Rectal smooth muscle tissue (tissue), 1 donor: ENCODE measurements around the gene TRIP6.

Experiments
- H3K27ac ChIP-seq: one replicate; pipeline ENCODE4 v1.7.0; 2013; ENCODE audit warnings: low read depth, low read length, inconsistent platforms
- H3K27me3 ChIP-seq: one replicate; pipeline ENCODE4 v1.7.0; 2013; ENCODE audit warnings: low read length; ENCODE audit not compliant: control insufficient read depth, insufficient read depth
- H3K36me3 ChIP-seq: one replicate; pipeline ENCODE4 v1.7.0; 2013; ENCODE audit warnings: low read length; ENCODE audit not compliant: control insufficient read depth, insufficient read depth
- H3K4me1 ChIP-seq: one replicate; pipeline ENCODE4 v1.7.0; 2013; ENCODE audit warnings: low read length; ENCODE audit not compliant: control insufficient read depth, insufficient read depth
- H3K4me3 ChIP-seq: one replicate; pipeline ENCODE4 v1.7.0; 2013; ENCODE audit warnings: low read length
- H3K9ac ChIP-seq: one replicate; pipeline ENCODE4 v1.7.0; 2013; ENCODE audit warnings: low read length

The TRIP6 gene

DNA sequence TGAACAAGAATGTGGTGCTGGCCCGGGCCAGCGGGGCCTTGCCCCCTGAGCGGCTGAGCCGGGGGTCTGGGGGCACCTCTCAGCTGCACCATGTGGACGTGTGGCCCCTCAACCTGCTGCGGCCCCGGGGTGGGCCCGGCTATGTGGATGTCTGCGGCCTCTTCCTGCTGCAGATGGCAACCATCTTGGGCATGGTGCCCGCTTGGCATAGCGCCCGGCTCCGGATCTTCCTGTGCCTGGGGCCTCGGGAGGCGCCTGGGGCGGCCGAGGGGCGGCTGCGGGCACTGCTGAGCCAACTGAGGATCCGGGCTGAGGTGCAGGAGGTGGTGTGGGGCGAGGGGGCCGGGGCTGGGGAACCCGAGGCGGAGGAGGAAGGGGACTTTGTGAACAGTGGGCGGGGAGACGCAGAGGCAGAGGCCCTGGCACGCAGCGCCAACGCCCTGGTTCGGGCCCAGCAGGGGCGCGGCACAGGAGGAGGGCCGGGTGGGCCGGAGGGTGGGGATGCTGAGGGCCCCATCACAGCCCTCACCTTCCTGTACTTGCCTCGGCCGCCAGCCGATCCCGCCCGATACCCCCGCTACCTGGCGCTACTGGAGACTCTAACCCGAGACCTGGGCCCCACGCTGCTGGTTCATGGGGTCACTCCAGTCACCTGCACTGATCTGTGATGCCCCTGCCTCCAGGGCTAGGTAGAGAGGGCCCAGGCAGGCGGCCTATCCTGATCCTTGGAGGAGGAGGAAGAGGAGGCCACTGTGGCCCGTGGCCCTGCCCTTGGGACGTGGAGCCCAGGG, 1.1 kb upstream of the TRIP6 start:
- H3K4me1 ChIP-seq: peaks cover 14% of the 10 kb centered on the region
- peak overlapping the region; percentile 79 for H3K4me3 ChIP-seq
- H3K27me3 ChIP-seq: no peaks in the 10 kb centered on the region
- H3K27ac ChIP-seq: peak overlapping the region; percentile 97
- peaks cover 8% of the 10 kb centered on the region for H3K36me3 ChIP-seq
- peak overlapping the region; percentile 76 for H3K9ac ChIP-seq

DNA sequence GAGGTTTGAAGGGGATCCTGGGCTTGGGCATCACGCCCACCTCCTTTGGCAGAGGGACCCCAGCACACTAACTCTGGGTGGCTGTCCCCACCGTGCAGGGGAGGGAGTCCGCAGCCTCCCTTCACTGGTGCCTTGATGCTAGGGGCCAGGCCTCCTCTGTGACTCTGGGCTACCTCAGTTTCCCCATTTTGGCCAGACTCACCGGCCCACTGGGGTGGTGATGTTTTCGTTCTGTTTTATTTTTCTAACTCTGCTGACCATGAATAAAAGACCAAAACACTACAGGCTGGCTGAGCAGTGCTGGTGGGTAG, 503 bp upstream of the TRIP6 start:
- peak overlapping the region; percentile 97 for H3K27ac ChIP-seq
- peak overlapping the region; percentile 76 for H3K9ac ChIP-seq
- peaks cover 14% of the 10 kb centered on the region for H3K4me1 ChIP-seq

DNA sequence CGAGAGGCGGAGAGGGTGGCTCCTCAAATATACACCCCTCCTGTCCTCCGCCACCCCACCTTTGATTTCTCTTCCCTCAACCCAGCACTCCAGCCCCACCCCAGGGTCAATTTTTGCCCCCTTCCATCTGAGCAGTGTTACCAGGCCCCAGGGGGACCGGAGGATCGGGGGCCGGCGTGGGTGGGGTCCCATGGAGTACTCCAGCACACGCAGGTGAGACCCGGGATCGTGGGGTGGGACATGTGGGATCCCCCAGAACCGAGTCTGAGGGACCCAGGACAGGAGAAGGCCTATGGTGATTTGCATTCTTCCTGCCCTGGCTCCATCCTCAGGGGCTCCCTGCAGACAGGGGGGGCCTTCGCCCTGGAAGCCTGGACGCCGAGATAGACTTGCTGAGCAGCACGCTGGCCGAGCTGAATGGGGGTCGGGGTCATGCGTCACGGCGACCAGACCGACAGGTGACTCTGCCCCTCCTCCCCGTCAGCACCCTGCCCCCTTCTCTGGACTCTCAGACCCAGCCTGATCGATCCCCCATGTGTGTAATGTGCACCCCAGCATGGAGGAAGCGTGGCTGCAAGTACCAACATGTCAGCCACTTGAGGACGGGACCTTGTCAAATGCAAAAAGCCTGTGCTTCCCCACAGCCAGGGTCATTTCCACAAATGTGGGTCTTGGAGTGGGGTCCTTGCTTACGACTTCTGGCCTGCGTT, 744 bp downstream of the TRIP6 start:
- Histone ChIP-seq H3K36me3 (peaks cover 12% of the 10 kb centered on the region), H3K4me1 (peaks cover 14% of the 10 kb centered on the region), H3K27me3 (no peaks in the 10 kb centered on the region), H3K27ac (peak overlapping the region; percentile 97), H3K4me3 (peak overlapping the region; percentile 79), H3K9ac (peak overlapping the region; percentile 76)

More for the DNA sequence above, 503 bp upstream of the TRIP6 start:
- Histone ChIP-seq H3K36me3 (peaks cover 11% of the 10 kb centered on the region), H3K4me3 (peak overlapping the region; percentile 79), H3K27me3 (no peaks in the 10 kb centered on the region)

DNA sequence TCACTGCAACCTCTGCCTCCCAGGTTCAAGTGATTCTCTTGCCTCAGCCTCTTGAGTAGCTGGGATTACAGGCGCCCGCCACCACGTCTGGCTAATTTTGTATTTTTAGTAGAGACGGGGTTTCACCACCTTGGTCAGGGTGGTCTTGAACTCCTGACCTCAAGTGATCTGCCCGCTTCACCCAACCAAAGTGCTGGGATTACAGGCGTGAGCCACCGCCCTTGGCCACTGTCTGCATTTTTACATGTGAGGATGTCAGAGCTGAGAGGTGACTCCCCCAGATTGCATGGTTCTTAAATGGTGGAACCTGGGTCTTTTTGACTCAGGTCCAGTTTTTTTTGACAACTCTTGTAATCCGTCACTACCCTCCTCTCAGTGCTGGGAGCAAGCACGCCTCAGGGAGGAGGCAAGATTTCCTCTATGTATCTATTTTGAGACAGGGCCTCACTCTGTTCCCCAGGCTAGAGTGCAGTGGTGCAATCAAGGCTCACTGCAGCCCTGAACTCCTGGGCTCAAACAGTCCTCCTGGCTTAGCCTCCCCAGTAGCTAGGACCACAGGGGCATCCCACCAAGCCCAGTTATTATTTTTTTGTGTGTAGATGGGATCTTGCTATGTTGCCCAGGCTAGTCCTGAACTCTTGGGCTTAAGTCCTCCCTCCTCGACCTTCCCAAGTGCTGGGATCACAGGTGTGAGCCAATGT, 6.6 kb downstream of the TRIP6 start:
- Histone ChIP-seq H3K36me3 (peaks cover 11% of the 10 kb centered on the region), H3K4me1 (peaks cover 15% of the 10 kb centered on the region)

DNA sequence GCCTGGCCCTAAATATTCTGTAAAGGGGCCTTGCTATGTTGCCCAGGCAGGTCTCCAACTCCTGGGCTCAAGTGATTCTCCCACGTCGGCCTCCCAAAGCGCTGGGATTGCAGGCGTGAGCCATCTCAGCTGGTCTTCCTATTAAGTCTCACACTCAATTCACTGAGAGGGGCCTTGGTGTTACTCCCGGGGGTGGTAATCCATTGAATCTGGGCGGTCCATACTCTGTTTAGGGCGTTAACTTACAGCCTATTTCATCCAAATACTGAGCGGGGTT, 7.1 kb downstream of the TRIP6 start:
- Histone ChIP-seq H3K4me1 (peaks cover 14% of the 10 kb centered on the region), H3K9ac (peak overlapping the region; percentile 69), H3K36me3 (peaks cover 11% of the 10 kb centered on the region), H3K27ac (peak overlapping the region; percentile 96), H3K4me3 (peak overlapping the region; percentile 81), H3K27me3 (no peaks in the 10 kb centered on the region)

More for the DNA sequence above, 6.6 kb downstream of the TRIP6 start:
- Histone ChIP-seq H3K9ac (no peak overlapping the region), H3K27ac (peak overlapping the region; percentile 96), H3K27me3 (no peaks in the 10 kb centered on the region), H3K4me3 (peak overlapping the region; percentile 81)

DNA sequence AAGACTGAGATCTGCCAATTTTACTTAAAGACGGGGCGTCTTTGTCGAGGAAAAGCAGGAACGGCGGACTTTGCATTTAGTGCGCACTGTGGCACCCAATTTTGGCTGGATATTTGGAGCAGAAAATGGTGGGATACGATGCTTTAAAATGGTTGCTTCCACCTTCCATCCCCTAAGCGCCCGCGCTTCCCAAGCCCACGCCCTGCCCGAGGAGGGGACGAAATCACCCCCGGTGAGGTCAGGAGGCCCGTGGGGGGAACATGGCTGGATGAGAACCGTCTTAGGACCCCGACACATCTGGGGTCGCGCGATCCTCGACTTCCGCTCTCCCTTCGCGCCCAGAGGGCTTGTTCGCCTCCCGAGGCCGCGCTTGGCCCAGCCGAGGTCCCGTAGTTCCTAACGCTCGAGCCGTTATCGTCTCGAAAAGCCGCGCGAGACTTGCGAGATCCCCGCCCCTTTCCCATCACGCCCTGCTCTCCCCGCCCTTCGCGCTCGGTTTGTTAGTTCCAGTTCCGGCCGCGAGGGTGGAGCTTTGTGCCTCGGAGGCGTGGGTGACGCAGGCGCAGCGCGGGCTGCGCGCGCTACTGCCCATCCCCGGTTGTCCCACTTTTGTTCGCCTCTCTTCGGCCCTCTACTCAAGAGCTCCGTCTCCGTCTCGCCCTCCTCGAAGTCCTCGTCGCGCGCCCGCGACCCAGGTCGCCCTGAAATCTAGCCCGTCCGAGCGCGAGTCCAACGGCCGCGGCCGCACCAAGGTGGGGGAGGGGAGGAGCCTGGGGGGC, 7.6 kb downstream of the TRIP6 start, which contains the start of gene SRRT:
Gene SRRT, plus strand, starts transcription at position 527 of the 779 bp plus-strand sequence. CDS start 488 bp downstream, outside the sequence.
- peaks cover 14% of the 10 kb centered on the region for H3K4me1 ChIP-seq
- H3K36me3 ChIP-seq: peaks cover 11% of the 10 kb centered on the region

DNA sequence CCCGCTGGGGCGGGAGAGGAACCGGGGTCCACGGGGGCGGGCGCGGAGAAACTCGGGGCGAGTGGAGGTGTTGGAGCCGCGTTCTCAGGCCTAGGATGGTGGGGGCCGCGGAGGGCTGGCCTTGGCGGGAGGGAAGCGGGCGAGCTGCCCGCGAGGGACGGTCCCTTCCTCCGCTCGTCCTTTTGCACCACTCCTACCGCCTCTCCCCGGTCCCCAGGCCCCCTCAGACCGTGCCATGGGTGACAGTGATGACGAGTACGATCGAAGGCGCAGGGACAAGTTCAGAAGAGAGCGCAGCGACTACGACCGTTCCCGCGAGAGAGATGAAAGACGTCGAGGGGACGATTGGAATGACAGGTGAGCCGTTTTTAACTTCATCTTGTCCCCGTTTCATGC, 8.2 kb downstream of the TRIP6 start:
- Histone ChIP-seq H3K27me3 (no peaks in the 10 kb centered on the region), H3K4me1 (peaks cover 14% of the 10 kb centered on the region), H3K27ac (peak overlapping the region; percentile 96), H3K36me3 (peaks cover 11% of the 10 kb centered on the region), H3K9ac (peak overlapping the region; percentile 51), H3K4me3 (peak overlapping the region; percentile 89)

More for the DNA sequence above, 7.6 kb downstream of the TRIP6 start, which contains the start of gene SRRT:
- Histone ChIP-seq H3K27me3 (no peaks in the 10 kb centered on the region), H3K4me3 (peak within 1 kb of the TSS; percentile 89), H3K27ac (peak within 1 kb of the TSS; percentile 96), H3K9ac (peak within 1 kb of the TSS; percentile 69)

DNA sequence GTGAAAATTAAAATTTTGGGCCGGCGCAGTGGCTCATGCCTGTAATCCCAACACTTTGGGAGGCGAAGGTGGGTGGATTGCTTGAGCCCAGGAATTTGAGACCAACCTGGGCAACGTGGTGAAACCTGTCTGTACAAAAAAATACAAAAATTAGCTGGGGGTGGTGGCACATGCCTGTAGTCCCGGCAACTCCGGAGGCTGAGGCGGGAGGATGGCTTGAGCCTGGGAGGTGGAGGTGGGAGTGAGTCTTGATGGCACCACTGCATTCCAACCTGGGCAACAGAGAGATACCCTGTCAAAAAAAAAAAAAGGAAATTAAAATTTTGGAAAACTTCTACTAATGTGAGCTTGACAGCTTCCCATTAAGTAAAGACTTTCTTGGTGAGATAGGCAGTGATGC, 10.8 kb downstream of the TRIP6 start:
- Histone ChIP-seq H3K4me1 (peaks cover 14% of the 10 kb centered on the region), H3K27me3 (no peaks in the 10 kb centered on the region), H3K9ac (no peak overlapping the region), H3K36me3 (peaks cover 20% of the 10 kb centered on the region), H3K4me3 (no peak overlapping the region), H3K27ac (no peak overlapping the region)

DNA sequence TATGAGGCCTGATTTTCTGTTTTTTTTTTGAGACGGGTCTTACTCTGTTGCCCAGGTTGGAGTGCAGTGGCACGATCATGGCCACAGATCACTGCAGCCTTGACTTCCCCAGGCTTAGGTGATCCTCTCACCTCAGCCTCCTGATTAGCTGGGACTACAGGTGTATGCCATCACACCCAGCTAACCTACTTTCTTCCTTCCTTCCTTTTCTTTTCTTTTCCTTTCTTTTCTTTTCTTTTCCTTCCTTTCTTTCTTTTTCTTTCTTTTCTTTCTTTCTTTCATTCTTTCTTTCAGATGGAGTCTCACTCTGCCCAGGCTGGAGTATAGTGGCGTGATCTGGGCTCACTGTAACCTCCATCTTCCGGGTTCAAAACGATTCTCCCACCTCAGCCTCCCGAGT, 11.5 kb downstream of the TRIP6 start:
- no peak overlapping the region for H3K9ac ChIP-seq
- H3K4me1 ChIP-seq: peaks cover 14% of the 10 kb centered on the region
- H3K27ac ChIP-seq: no peak overlapping the region
- no peak overlapping the region for H3K4me3 ChIP-seq
- H3K27me3 ChIP-seq: no peaks in the 10 kb centered on the region
- peaks cover 18% of the 10 kb centered on the region for H3K36me3 ChIP-seq

DNA sequence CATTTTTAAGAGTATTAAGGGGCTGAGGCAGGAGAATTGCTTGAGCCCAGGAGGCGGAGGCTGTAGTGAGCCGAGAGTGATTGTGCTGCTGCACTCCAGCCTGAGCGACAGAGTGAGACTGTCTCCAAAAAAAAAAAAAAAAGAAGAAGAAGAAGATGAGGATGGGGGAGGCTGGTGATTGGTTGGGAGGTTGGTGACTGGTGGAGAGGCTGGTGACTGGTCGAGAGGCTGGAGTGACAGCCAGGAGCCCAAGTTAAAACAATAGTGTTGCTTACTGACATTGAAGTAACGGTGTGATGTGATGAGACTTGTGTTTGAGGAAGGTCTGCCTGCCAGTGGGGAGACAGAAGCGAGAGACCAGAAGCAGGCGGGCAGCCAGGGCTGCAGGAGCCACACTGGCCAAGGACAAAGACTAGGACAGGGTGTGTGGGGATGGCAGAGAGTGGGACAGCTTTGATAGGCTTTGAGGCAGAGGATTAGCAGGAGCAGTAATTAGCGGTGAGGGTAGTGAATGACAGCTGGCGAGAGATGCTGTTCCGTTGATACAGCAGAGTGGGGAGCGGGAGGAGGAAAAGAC, 12.6 kb downstream of the TRIP6 start:
- Histone ChIP-seq H3K27ac (no peak overlapping the region), H3K27me3 (no peaks in the 10 kb centered on the region), H3K4me3 (no peak overlapping the region), H3K36me3 (peaks cover 22% of the 10 kb centered on the region), H3K4me1 (peaks cover 10% of the 10 kb centered on the region), H3K9ac (no peak overlapping the region)

DNA sequence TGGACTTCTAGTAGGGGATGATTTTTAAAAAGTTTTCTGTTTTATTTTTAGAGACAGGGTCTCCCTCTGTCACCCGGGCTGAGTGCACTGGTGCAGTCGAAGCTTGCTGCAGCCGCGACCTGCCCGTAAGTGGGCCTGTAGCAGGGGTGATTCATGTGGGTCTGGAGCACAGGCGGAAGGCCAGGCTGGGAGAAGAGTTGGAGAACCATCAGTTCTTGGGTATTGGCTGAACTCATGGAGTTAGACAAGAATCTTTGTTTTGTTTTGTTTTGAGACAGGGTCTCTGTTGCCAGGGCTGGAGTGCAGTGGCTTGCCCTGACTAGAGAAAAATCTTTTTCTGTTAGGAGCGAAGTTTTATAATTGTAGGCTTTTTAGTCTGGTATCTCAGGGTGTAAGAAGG, 13.5 kb downstream of the TRIP6 start:
- Histone ChIP-seq H3K36me3 (peaks cover 30% of the 10 kb centered on the region), H3K9ac (no peak overlapping the region)

More for the DNA sequence above, 13.5 kb downstream of the TRIP6 start:
- Histone ChIP-seq H3K4me3 (no peak overlapping the region), H3K27me3 (no peaks in the 10 kb centered on the region), H3K27ac (no peak overlapping the region), H3K4me1 (peaks cover 9% of the 10 kb centered on the region)
